K562 (cell line): ENCODE data around the gene RAB27B.

Experiments
- E2F8 ChIP-seq: fragments of 450-650 bp; IDR thresholded peaks from 2 replicates; pipeline ENCODE4 v1.7.1; 2018; ENCODE audit warnings: mild to moderate bottlenecking, low read depth; ENCODE audit not compliant: partially characterized antibody
- ESRRA ChIP-seq: fragments of 450-650 bp; IDR thresholded peaks from 2 replicates; pipeline ENCODE4 v1.6.1; 2014; ENCODE audit warnings: low read depth, mild to moderate bottlenecking, moderate library complexity, borderline replicate concordance
- FOXJ3 ChIP-seq: sonication (generic); formaldehyde crosslinking; IDR thresholded peaks from 2 replicates; pipeline ENCODE4 v1.4.0; 2020; ENCODE audit warnings: mild to moderate bottlenecking, missing genetic modification reagents
- KAT7 ChIP-seq: sonication (generic); formaldehyde crosslinking; IDR thresholded peaks from 2 replicates; pipeline ENCODE4 v1.8.0; 2022; ENCODE audit warnings: missing genetic modification reagents, mild to moderate bottlenecking, borderline replicate concordance

GRCh38 chr18:54843314-54843713 lies 15.0 kb downstream of the RAB27B start:
- TF ChIP-seq KAT7 (no peak), FOXJ3 (CRISPR knock-in tag) (no peak), E2F8 (no peak), ESRRA (no peak)
